HG02981 (cell line): ENCODE results near the gene GABRQ.

Experiments used
- ATAC-seq: cut with Tn5 transposase; IDR thresholded peaks from one replicate; pipeline ENCODE4 v1.9.1; 2021; ENCODE audit warnings: mild to moderate bottlenecking, moderate library complexity; ENCODE audit not compliant: unreplicated experiment

The GABRQ gene

DNA sequence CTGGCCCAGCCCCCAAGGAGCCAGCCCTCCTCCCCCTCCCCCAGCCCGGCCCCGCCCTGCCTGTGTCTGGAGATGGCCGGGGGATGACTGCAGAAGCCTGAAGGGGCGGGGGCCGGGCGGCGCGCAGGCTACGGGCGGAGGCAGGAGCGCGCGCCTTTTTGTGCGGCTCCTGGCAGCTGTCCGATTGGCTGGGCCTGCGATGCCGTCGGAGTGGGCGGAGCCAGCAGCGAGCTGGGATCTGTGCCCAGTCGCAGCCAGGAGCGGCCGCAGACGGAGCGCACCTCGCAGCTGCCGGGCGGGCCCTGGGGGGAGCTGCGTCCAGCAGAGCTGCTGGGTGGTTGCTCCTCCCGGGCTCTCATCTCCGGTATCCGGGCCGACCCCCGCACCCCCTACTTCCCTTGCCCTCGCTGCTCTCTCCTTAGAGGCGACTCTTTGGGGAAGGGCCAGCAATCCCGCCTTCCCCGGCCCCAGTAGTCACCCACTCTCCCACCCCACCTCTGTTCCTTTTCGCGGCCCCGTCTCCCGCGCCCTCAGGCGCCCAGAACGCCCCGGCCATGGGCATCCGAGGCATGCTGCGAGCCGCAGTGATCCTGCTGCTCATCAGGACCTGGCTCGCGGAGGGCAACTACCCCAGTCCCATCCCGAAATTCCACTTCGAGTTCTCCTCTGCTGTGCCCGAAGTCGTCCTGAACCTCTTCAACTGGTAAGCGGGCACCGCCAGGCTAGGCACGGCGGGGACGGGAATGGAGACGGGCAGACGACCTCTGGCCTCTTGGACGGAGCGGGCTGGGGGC lies at the start of gene GABRQ:
GABRQ (plus strand) TSS at position 247 of the 794 bp plus-strand sequence; CDS start at position 555, 308 bp downstream.
- no peak for ATAC-seq

DNA sequence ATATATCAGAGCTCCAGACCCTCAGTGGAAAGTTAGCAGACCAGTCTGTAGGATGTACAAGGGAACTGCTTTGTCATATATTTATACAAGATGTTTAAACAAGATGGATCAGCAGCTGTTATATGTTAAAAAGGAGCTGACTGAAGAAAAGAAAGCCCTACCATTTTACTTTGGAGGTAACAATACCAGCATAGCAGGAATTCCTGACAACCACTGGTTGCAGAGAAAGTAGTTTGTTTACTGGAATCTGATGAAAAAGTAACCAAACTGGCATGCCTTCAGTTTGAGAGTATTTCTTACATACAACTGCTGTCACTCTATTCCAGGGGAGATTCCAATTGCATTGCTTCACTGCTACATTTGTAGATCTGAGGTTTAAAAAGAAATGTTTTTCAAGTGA lies 49.5 kb upstream of the GABRQ start:
- ATAC-seq: no peak

DNA sequence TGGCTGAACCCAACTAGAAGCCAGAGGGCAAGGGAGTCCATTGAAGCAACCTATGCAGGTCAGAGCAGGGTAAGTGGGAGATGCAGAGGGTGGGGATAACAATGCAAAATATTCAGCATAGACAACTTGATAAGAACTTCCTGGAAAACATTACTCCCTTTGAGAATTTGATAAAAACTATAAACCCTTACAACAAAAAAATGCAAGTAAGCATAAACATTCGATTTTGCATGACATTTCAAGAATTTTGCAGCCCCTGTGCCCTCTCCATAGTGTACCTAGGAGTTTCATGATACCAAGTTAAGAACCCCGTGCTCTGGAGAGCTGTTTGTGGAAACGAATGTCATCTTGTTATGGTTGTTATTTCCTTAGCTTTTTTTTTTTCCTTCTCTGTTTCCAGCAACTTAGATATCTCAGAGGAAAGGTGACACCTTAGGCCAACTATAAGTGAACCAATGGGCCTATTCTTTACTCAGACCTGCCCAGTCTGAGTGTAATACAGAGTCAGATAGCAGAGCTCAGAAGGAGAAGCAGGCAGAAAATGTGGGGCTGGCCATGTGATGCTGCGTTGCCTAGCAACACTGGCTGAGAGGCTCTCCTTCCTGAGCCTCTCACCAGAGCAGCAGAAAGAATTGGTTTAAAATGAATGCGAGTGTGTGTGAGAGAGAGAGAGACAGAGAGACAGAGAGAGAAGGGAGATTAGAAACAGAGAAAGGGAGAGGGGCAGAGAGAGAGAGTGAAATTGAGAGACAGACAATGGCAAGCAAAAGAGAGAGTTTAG lies 36.7 kb upstream of the GABRQ start:
- ATAC-seq: no peak

DNA sequence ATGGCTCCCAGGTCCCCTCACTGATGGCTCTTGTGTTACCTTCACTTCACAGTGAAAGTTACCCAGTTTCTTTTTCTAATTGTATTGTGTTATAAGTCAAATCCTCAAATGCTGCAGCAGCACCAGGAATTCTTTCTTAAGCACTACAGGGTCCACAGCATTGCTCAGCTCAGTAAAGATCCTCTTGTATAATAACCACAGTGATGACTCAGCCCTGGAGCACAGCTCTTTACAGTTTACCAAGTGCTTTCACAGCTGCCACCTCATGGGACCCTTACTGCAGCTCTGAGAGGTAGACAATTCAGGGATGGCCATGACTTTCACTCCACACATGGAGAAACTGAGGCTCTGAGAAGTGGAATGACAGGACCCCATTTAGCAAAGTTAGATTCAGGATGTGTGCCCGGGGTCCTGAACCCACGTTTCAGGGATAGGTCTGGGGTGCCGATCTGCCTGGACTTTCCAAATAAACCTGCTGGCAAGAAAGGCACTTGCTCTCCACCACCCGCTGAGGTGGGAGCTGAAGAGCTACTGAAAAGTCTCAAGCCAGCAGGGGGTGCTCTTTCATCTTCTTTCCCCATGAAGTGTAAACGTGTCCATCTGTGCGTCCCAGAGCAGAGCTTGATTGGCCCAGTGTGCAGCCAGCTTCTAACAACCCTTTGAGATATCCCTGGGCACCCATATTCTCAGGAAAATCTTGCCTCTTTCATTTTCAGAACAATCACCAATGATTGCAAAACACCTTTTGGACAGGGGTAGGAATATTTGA lies 35.7 kb upstream of the GABRQ start:
- ATAC-seq: no peak

DNA sequence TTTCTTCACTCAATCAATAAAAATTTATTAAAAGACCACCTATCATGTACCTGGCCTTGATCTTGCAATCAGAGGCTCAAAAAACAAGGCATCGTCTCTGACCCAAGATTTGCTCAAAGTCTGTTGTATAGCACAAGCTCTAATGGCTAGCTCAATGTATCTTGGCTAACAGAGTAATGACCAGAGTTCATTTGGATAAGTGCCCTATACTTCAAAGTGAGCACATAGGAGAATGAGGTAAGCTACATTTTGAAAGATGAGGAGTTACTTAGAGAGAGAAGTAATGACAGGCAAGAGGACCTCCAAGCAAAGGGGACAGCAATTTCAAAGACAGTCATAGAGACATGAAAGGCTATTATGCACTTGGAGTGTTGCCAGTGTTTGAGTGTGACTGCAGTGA lies 22.9 kb upstream of the GABRQ start:
- ATAC-seq: no peak

DNA sequence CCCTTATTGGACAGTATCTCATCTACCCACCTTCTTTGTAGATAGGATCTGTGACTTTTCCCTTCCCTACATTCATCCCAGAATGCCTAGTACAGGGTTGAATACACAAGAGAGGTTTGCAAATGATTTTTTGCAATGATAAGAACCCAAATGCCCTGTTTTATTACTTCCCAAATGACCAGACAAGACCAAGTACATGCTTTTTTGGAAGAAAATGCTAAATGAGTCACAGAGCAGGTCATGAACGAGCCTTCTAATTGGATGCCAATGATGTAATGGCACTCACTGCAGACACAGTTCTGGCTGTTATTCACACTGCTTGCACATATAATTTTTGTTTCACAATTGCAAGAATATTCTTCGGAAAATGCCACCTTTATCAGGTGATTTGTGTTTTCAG lies 17.8 kb upstream of the GABRQ start:
- ATAC-seq: no peak

DNA sequence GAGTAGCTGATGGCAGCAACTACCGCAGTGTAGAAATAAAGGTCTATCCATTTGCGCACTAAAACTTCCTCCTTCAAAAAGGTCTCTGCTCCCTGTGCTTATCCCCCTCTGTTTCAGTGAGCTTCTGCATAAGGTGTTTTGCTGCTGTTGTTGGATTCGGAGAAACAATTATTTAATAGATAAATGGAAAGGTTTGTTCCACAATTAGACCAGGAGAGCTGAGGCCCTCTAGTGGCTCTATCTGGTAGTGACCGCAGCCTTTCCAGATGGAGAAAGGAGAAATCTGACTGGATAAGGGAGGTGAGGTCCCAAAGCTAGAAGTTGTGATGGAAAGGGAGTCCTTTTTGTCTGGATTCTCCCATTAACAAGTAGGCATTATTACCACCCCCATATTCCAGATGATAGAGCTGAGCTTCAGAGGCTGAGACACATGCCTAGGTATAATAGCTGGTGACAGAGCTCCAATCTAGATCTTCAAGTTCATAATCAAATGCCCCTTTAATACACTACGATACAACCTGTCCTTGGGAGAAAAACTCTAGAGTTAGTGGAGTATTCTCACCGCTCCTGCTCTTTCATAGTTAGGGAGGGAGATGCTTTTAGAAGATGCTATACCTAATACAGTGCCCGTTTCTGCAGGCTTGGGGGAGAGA lies 5.1 kb upstream of the GABRQ start:
- ATAC-seq: no peak

DNA sequence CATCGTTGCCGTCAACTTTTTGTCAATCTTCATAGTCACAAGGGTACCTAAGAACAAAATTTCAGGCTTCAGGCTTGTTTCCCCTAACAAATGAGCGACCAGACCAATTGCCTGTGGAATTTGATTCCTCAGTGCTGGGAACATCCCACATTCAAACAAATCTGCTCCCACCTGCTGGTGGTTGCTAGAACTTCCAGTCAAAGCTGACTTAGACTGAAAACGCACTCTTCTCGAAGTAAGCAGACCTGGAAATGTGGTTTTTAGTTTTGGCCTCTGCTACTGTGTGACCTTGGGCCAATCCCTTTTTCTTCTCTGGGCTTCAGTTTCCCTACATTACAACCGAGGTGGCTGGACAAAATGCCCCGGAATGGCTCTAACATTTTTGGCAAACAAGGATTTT lies 1.8 kb upstream of the GABRQ start:
- no peak for ATAC-seq

DNA sequence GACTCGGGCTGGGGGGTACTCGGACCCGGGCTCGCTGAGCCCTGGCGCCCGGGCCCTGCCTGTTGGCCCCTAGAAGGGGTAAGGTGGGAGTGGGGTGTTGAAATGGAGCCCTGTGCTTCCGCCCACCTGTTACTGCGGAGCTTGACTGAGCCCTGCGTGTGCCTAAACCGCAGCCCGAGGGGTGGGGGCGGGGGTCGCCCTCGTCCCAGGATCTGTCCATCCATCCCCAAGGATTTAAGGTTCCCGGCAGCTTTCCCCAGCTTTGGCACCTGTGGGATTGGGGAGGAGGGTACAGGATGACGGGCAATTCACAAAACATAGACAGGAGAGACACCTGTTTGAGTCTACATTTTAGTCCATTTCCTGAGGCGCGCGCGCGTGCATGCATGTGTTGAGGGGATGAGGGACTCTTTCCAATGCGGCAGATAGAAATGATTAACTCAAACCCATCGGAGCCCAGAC lies 779 bp downstream of the GABRQ start:
- no peak for ATAC-seq

DNA sequence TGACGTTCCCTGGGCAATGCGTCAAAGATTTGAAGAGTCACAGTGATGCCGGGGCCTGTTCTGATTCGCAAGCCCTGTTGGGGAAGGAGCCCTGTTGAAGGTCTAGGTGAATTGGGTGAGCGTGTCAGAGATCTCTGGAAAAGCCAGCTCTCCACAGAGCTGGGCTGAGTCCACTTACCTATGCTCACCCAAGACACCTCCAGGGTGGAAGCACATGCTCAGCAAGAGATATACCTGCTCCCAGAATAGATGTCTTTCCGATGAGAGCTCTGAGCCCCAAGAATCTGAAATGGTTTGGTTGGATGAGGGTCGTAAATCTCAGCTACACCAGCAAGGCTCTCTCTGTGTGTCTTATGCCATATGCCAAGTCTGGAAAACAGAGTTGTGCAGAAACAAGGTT lies 1.7 kb downstream of the GABRQ start:
- ATAC-seq: no peak

DNA sequence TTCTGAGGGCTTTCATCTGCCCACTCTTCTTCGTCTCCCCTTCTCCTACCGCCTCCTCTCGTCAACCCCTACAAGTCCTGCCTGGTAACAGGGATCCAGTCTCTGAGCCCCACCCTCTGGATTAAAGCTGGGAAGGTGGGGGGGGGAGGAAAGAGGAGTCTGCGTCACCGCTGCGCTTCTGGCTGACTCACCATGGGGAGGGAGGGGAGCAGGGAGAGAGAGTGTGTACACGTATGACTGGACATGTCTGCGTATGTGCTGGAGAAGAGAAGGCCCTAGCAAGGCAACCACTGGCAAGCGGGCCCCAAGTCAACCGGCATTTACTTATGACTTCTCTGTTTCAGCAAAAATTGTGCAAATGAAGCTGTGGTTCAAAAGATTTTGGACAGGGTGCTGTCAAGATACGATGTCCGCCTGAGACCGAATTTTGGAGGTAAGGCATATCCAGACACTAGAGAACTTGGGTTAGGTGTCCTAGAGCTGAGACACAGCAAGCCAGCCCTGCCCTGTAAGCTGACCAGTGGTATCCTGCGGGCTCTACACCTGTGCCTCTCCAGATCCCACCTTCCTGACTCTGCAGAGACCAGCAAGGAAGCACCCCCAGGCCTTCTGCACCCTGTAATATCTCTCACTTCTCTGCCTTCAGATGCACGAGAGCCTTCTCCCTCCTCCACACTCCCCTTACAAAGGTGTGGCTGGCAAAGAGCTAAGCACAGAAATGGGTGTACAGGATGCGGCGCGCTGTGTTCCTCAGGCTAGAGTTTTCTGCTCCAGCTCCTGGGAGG lies 2.5 kb downstream of the GABRQ start:
- no peak for ATAC-seq

DNA sequence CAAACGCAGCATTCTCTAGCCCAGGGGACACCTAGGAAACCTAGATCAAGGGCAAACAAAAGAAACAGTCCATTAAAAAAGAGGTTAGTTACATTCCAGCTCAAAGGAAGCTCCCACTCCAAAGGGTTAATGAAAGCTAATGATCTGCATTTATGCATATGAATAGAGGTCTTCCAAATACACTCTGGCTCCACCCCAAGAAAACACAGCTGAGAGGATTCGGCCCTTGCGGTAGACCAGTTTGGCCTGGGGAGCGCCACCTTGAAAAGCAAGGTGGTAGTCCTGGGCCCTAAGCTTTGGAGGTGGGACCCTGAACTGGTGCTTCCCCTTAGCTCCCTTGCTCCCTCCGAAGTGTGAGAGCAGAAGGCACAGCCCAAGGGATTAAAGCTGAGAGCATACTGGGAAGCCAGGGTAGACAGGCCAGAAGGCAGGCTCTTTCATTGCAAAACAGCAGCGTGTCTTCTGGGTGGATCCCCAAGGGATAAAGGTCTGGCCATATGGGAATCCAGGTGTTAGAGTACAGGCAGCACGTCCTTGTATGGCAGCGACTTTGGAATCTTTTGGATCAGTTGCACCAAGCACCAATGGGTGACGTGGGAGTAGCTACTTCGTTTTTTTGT lies 3.7 kb downstream of the GABRQ start:
- ATAC-seq: no peak

DNA sequence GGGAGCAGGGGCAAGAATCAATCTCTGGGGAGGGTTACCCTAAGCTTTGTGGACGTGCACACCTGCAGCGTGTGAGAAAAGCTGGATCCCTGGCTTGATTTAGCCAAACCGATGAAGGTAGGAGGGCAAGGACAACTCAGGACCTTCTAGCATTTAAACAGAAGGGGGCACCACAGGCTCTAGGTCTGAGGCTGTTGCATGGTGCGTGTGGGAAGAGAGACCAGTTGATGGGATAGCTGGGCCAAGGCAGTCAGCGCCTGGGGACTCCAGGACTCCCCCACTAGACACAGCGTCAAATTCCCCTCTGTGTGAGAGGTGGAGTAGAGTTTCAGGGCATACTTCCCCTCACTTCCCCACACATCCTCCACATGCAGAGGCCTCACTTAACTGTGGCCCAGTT lies 4.3 kb downstream of the GABRQ start:
- no peak for ATAC-seq

DNA sequence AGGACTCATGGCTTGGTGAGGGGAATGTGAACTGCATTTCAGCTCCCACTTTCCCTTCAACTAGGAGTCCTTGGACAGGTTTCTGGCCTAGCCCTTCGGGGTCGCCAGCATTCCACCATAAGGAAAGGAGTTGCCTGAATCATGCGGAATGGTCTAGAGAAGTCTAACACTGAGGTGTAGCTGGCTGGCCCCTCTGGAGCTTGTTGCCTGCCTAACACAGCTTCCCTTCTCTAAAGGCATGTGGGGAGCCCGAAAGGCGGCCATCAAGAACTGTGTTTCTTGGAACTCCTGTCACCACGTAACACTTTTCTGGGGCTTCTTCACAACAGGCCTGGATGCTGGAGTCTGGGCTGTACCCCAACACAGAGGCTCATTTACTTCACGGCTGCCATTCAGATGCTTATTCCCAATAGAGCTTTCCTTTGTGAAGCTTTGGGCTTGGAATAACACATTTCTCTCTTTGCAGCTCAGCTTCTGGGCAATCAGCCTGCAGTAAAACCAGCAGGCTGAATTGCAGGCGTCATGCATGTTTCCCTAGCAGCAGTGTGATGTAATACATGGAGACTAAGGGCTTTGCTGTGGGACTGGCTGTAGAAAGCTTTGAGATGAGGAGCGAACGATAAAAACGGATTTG lies 5.4 kb downstream of the GABRQ start:
- ATAC-seq: no peak

DNA sequence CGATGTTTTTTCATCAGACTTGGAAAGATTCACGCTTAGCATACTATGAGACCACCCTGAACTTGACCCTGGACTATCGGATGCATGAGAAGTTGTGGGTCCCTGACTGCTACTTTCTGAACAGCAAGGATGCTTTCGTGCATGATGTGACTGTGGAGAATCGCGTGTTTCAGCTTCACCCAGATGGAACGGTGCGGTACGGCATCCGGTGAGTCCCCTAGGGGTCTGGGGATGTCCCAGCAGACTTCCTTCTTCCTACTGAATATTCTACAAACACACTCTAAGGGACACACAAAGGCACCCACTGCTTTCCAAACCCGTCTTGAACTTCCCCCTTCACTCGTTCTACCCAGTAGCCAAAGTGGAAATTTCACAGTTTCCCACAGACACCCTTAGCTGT lies 9.3 kb downstream of the GABRQ start:
- no peak for ATAC-seq

DNA sequence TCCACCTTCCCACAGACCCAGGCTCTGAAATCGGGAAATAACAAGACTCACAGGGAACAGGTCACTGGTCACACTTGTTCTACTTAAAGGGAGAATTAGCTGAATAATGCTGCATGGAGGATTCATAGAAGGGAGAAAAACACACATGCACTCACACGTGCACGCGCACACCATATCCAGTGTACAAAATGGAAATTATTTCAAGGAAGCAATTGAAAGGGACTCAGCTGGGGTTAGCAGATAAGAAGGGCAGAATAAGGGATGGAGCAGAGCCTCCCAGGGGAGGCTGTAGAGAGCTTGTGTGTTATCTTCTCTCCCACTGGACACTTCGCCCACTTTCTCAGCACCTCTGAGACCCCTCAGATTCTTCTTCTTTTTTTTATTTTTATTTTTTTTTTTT lies 10.3 kb downstream of the GABRQ start:
- ATAC-seq: no peak

DNA sequence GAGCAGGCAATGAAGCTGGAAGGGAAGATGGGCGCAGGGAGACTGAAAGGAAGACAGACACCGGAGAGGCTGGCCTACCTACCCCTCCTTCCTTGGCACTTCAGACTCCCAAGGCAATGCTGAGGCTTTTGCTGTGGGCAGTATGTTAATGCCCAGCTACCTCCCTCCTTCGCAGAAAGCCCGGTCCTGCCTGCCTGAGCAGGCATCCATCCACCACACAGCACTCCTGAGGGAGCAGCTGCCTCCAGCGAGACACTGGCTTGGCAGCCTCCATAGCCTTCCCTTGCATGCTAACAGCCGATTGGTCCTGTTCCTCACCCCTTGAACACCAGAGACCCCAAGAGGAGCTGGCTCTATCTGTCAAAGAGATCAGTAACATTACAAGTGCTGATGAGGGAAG lies 14.4 kb downstream of the GABRQ start:
- ATAC-seq: no peak

DNA sequence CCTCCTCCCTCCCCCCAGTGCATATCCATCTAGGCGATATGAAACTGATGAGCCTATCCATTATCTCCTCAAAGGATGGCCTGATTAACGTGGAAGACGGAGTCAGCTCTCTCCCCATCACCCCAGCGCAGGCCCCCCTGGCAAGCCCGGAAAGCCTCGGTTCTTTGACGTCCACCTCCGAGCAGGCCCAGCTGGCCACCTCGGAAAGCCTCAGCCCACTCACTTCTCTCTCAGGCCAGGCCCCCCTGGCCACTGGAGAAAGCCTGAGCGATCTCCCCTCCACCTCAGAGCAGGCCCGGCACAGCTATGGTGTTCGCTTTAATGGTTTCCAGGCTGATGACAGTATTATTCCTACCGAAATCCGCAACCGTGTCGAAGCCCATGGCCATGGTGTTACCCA lies 14.8 kb downstream of the GABRQ start:
- ATAC-seq: no peak

DNA sequence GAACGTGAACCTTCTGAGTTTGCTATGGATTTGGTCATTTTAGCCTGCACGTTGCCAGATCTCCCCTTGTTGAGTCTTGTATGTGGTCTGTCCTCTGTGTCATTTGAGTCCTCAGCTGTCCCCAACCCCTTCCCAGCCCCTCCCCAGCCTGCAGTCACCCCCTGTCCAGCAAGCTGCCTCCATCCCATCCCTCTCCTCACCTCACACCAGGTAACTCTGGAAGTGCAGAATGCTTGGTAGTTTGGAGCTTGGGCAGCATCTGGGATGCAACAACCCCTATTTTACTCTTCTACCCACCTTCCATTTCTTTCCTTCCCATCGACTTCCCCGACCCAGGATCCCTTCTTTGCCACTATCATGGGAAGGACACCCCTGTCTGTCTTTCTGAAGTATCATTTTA lies 18.4 kb downstream of the GABRQ start:
- no peak for ATAC-seq
